Activated B cell treated with CpG ODN at 0.5 μM for 24 hours (primary cell): Measurements from ENCODE around the gene GIMAP2. TPM values are rescaled to one million over a fixed set of nuclear protein-coding genes. Genes with fewer than 3 reads are reported as not detected.
A peak's percentile ranks its signal among the peaks of the same experiment; 100 is the strongest.

Experiments
- ATAC-seq: fragments of 200-7000 bp; cut with Tn5 transposase; one replicate; pipeline ENCODE4 v1.10.0; 2021; ENCODE audit warnings: low read depth, mild to moderate bottlenecking, moderate library complexity
- CTCF ChIA-PET: fragments of 350-600 bp; sonication (Branson Sonifier 250); formaldehyde crosslinking; loops from one replicate; lab custom pipeline; 2021; ENCODE audit warnings: antibody characterized with exemption; lab: Charles Lee
- POLR2A ChIA-PET: fragments of 350-600 bp; sonication (Branson Sonifier 250); formaldehyde crosslinking; loops from one replicate; lab custom pipeline; 2021; ENCODE audit warnings: antibody characterized with exemption; lab: Charles Lee
- DNase-seq: peaks from one replicate; pipeline ENCODE4 v3.0.0; 2022
- H3K27ac Mint-ChIP-seq: one replicate; pipeline ENCODE4 v1.8.0; 2020; ENCODE audit warnings: mixed read lengths
- H3K27me3 Mint-ChIP-seq: one replicate; pipeline ENCODE4 v1.8.0; 2021; ENCODE audit warnings: mixed read lengths
- H3K36me3 Mint-ChIP-seq: one replicate; pipeline ENCODE4 v1.8.0; 2021; ENCODE audit warnings: low read depth, mixed read lengths
- H3K4me1 Mint-ChIP-seq: one replicate; pipeline ENCODE4 v1.8.0; 2021; ENCODE audit warnings: mixed read lengths
- H3K4me3 Mint-ChIP-seq: one replicate; pipeline ENCODE4 v1.8.0; 2020; ENCODE audit warnings: mild to moderate bottlenecking, mixed read lengths
- H3K9me3 Mint-ChIP-seq: one replicate; pipeline ENCODE4 v1.8.0; 2020; ENCODE audit warnings: mixed read lengths
- CTCF ChIP-seq: fragments of 200-600 bp; IDR thresholded peaks from one replicate; pipeline ENCODE4 v1.8.0; 2022; ENCODE audit warnings: antibody characterized with exemption, mild to moderate bottlenecking
- intact Hi-C: fragments of 100-400 bp; cut with micrococcal nuclease; formaldehyde crosslinking; loops from one replicate; pipeline ENCODE4 v1.15.1; 2024
- total RNA-seq: library from RNA; stranded (reverse); gene quantifications from 2 replicates; pipeline ENCODE4 v1.2.3, GENCODE V29; 2022

The GIMAP2 gene
- total RNA-seq, 1 donor from 2014 or later, result 19.5 TPM

GRCh38 chr7:150733482-150734095 lies 48.1 kb downstream of the GIMAP2 start:
- Mint-ChIP-seq H3K27me3 (peaks cover 11% of the 10 kb centered on the region), H3K36me3 (no peaks in the 10 kb centered on the region), H3K4me3 (no peak overlapping the region), H3K4me1 (peaks cover 7% of the 10 kb centered on the region), H3K27ac (no peak overlapping the region), H3K9me3 (peaks cover 2% of the 10 kb centered on the region)
- POLR2A ChIA-PET, result no interaction called here
- TF ChIP-seq CTCF, result no peak
- no peak for ATAC-seq
- CTCF ChIA-PET, result no interaction called here
- no peak for DNase-seq
- intact Hi-C loops, result no loop called here

- no peak for ATAC-seq
- Mint-ChIP-seq H3K27ac (no peak overlapping the region), H3K4me3 (no peak overlapping the region), H3K4me1 (peaks cover 7% of the 10 kb centered on the region), H3K9me3 (no peaks in the 10 kb centered on the region), H3K27me3 (peaks cover 13% of the 10 kb centered on the region), H3K36me3 (no peaks in the 10 kb centered on the region)
- no peak for DNase-seq
- intact Hi-C loops, result no loop called here
- no peak for TF ChIP-seq CTCF
- CTCF ChIA-PET, result no interaction called here
- POLR2A ChIA-PET, result no interaction called here
Observed at GRCh38 chr7:150734254-150734653, 48.7 kb downstream of the GIMAP2 start.

GRCh38 chr7:150735596-150736358 lies 50.3 kb downstream of the GIMAP2 start:
- CTCF ChIA-PET, result no interaction called here
- Mint-ChIP-seq H3K4me3 (no peak overlapping the region), H3K27ac (no peak overlapping the region), H3K9me3 (no peaks in the 10 kb centered on the region), H3K4me1 (peaks cover 7% of the 10 kb centered on the region), H3K36me3 (no peaks in the 10 kb centered on the region), H3K27me3 (peaks cover 18% of the 10 kb centered on the region)
- POLR2A ChIA-PET, result no interaction called here
- ATAC-seq, result no peak
- intact Hi-C loops, result no loop called here
- no peak for DNase-seq
- no peak for TF ChIP-seq CTCF

- no peak for TF ChIP-seq CTCF
- no peak overlapping the region for H3K4me3 Mint-ChIP-seq
- H3K27me3 Mint-ChIP-seq, result peaks cover 19% of the 10 kb centered on the region
- no peaks in the 10 kb centered on the region for H3K36me3 Mint-ChIP-seq
- DNase-seq (no peak), ATAC-seq (no peak)
- H3K9me3 Mint-ChIP-seq, result no peaks in the 10 kb centered on the region
- ChIA-PET POLR2A (no interaction called here), CTCF (no interaction called here)
- H3K27ac Mint-ChIP-seq, result no peak overlapping the region
- H3K4me1 Mint-ChIP-seq, result peaks cover 7% of the 10 kb centered on the region
- intact Hi-C loops, result no loop called here
Observed at GRCh38 chr7:150736864-150737263, 51.4 kb downstream of the GIMAP2 start.

- H3K27me3 Mint-ChIP-seq, result peaks cover 22% of the 10 kb centered on the region
- CTCF ChIA-PET, result no interaction called here
- no peak for ATAC-seq
- intact Hi-C loops, result no loop called here
- no peaks in the 10 kb centered on the region for H3K36me3 Mint-ChIP-seq
- no peak for TF ChIP-seq CTCF
- H3K9me3 Mint-ChIP-seq, result no peaks in the 10 kb centered on the region
- peaks cover 7% of the 10 kb centered on the region for H3K4me1 Mint-ChIP-seq
- peak within 1 kb of the TSS; percentile 36 for H3K4me3 Mint-ChIP-seq
- no peak for DNase-seq
- no peak within 1 kb of the TSS for H3K27ac Mint-ChIP-seq
- POLR2A ChIA-PET, result no interaction called here
Observed at GRCh38 chr7:150737265-150738055, 52.0 kb downstream of the GIMAP2 start, which contains the start of gene GIMAP5. GIMAP5 (plus strand) TSS chr7:150737418; CDS start chr7:150740885, 3,467 bp downstream.
